Embryonic facial prominence (tissue), 1 donor: ENCODE data around the gene EFCAB5.

ENCODE experiments used
- DNase-seq: peaks from one replicate; pipeline ENCODE4 v3.0.0-alpha.2; 2016; ENCODE audit errors: extremely low spot score

Gene EFCAB5

GRCh38 chr17:30155389-30155788 is 214.0 kb downstream of the EFCAB5 start:
- no peak for DNase-seq
